ENCODE data around the gene WFIKKN1. TPM values are rescaled to one million over a fixed set of nuclear protein-coding genes. Genes with fewer than 3 reads are reported as not detected.

WFIKKN1 gene
- total RNA-seq, 1 donor from 2014 or later: 0.44 TPM

DNA sequence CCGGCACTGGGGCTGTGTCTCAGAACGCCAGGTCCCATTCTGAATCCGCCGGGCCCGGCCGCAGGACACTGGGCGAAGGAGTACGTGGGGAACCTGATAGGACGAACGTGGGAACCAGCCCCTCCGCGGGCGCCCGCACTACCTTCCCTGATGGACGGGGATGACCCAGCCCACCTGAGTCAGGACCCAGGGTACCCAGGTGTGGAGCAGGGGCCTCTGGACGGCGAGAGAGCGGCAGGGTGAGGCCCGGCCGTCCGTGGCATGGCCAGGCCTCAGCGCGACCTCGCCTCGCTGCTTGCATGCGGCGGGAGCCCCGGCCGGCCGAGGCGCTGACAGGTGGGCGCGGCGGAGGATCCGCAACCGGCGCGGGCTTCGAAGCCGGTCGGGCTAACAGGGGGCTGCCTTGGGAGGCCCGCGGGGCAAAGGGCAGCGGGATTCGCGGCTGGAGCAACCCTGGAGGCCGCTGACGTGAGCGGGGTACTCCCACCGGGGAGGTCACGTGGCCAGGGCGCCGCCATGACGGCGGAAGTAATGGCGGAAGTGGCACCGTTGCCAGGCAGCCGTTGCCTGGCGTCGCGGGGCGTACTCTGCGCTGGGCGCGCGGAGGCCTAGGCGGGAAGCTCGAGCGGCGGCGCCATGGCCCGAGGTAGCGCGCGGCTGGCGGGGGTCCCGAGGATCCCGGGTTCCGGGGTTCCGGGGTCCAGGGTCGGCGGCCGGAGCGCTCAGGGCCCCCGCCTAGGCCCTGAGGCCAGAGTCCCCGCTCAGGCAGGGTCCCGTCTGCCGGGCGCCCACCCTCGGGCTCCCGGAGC is 18.2 kb downstream of the WFIKKN1 start, which contains the start of gene WDR90:
Gene WDR90 (plus strand): TSS at position 585 of the 809 bp plus-strand sequence. CDS start 52 bp downstream, at position 637.
- Mint-ChIP-seq H3K4me1 (ENCODE audit: unreplicated experiment) (no peaks in the 10 kb centered on the region), H3K27me3 (ENCODE audit: unreplicated experiment) (peaks cover 9% of the 10 kb centered on the region), H3K9me3 (ENCODE audit: unreplicated experiment) (no peaks in the 10 kb centered on the region), H3K27ac (ENCODE audit: unreplicated experiment) (peak within 1 kb of the TSS; percentile 36), H3K36me3 (ENCODE audit: low read depth, unreplicated experiment) (no peaks in the 10 kb centered on the region), H3K4me3 (ENCODE audit: unreplicated experiment) (peak within 1 kb of the TSS; percentile 76)
- peak; percentile 88 for DNase-seq (ENCODE audit: low spot score)
- TF ChIP-seq, protein P1, sequence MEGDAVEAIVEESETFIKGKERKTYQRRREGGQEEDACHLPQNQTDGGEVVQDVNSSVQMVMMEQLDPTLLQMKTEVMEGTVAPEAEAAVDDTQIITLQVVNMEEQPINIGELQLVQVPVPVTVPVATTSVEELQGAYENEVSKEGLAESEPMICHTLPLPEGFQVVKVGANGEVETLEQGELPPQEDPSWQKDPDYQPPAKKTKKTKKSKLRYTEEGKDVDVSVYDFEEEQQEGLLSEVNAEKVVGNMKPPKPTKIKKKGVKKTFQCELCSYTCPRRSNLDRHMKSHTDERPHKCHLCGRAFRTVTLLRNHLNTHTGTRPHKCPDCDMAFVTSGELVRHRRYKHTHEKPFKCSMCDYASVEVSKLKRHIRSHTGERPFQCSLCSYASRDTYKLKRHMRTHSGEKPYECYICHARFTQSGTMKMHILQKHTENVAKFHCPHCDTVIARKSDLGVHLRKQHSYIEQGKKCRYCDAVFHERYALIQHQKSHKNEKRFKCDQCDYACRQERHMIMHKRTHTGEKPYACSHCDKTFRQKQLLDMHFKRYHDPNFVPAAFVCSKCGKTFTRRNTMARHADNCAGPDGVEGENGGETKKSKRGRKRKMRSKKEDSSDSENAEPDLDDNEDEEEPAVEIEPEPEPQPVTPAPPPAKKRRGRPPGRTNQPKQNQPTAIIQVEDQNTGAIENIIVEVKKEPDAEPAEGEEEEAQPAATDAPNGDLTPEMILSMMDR (IDR thresholded peaks at IDR 0.05; ENCODE audit: unreplicated experiment): no peak

DNA sequence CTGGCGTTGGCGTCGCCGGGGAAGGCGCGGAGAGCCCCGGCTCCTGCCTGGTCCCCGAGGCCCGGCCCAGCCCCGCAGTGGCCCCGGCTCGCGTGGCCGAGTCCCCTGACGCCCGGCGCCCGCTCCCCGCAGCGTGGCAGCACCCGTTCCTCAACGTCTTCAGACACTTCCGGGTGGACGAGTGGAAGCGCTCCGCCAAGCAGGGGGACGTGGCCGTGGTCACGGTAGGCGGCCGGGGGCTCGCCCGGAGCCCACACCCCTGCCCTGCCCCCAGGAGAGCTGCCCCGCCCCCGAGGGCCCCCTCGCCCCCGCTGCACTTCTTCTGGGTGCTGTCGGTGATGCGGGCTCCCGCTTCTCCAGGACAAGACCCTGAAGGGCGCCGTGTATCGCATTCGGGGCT is 18.8 kb downstream of the WFIKKN1 start:
- H3K27me3 Mint-ChIP-seq (ENCODE audit: unreplicated experiment): peaks cover 10% of the 10 kb centered on the region
- TF ChIP-seq, protein P1 (IDR thresholded peaks at IDR 0.05; ENCODE audit: unreplicated experiment): no peak
- no peak for DNase-seq (ENCODE audit: low spot score)
- no peaks in the 10 kb centered on the region for H3K4me1 Mint-ChIP-seq (ENCODE audit: unreplicated experiment)
- no peak overlapping the region for H3K27ac Mint-ChIP-seq (ENCODE audit: unreplicated experiment)
- peak overlapping the region; percentile 76 for H3K4me3 Mint-ChIP-seq (ENCODE audit: unreplicated experiment)
- no peaks in the 10 kb centered on the region for H3K9me3 Mint-ChIP-seq (ENCODE audit: unreplicated experiment)
- no peaks in the 10 kb centered on the region for H3K36me3 Mint-ChIP-seq (ENCODE audit: low read depth, unreplicated experiment)

DNA sequence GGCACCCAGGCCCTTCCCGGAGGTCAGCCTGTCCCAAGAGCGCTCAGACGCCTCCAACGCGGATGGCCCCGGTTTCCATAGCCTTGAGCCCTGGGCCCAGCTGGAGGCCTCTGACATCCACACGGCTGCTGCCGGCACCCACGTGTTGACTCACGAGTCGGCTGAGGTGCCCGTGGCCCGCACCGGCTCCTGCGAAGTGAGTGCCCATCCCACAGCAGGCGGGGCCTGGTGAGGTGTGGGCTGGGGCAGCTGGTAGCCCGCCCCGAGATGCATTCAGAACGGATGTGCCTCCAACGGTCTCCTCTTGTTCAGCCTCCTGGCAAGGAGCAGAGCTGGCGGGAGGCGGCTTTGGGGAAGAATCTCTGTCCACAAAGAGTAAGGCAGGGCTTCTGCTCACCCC is 21.1 kb downstream of the WFIKKN1 start:
- H3K4me1 Mint-ChIP-seq (ENCODE audit: unreplicated experiment): no peaks in the 10 kb centered on the region
- H3K4me3 Mint-ChIP-seq (ENCODE audit: unreplicated experiment): no peak overlapping the region
- H3K27me3 Mint-ChIP-seq (ENCODE audit: unreplicated experiment): peaks cover 10% of the 10 kb centered on the region
- no peaks in the 10 kb centered on the region for H3K36me3 Mint-ChIP-seq (ENCODE audit: low read depth, unreplicated experiment)
- no peak overlapping the region for H3K27ac Mint-ChIP-seq (ENCODE audit: unreplicated experiment)
- TF ChIP-seq, protein P1 (IDR thresholded peaks at IDR 0.05; ENCODE audit: unreplicated experiment): no peak
- H3K9me3 Mint-ChIP-seq (ENCODE audit: unreplicated experiment): no peaks in the 10 kb centered on the region
- no peak for DNase-seq (ENCODE audit: low spot score)

DNA sequence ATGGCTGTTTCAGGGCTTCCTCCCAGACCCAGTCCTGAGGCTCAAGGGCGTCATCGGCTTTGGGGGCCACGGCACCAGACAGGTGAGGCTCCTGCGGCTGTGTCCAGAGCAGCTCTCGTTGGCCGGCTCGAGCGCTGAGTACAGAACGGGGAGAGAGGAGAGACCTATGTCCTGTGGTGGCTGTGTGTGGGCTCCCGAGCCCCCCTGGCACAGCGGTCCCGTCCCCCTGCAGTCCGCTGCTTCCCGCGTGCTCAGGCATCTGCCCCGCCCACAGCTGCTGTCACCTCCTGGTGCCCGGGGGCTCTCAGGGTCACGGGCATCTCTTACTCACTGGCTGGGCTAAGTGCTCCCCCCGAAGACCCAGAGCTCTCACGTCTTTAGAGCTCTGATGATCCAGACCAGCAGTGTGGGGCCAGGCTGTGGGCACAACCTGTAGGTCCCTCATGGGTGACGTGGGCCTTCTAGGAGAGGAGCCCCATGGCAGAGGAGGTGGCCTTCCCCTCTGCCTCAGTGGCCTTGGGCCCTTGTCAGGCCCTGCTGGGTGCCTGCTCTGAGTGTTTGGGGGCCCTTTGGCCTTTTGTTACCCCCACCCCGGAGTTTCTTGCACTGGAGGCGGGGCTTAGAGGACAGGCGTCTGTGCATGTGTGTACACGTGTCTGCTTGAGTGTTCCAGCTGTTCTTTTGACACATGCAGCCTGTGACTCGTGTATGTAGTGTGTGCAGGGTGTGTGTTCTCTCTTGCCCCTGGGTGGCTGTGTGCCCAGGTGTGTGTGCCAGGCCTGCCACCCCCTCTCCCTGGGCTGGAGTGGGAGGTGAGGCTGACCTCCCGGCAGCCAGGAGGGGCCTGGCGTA is 21.9 kb downstream of the WFIKKN1 start:
- Mint-ChIP-seq H3K36me3 (ENCODE audit: low read depth, unreplicated experiment) (no peaks in the 10 kb centered on the region), H3K27me3 (ENCODE audit: unreplicated experiment) (peaks cover 10% of the 10 kb centered on the region), H3K4me3 (ENCODE audit: unreplicated experiment) (no peak overlapping the region), H3K4me1 (ENCODE audit: unreplicated experiment) (no peaks in the 10 kb centered on the region), H3K9me3 (ENCODE audit: unreplicated experiment) (no peaks in the 10 kb centered on the region), H3K27ac (ENCODE audit: unreplicated experiment) (no peak overlapping the region)
- TF ChIP-seq, protein P1 (IDR thresholded peaks at IDR 0.05; ENCODE audit: unreplicated experiment): no peak
- no peak for DNase-seq (ENCODE audit: low spot score)

All from endothelial cell (in vitro differentiated cells).